NCI-H1694 treated with DMSO at 0.1 percent for 48 hours (cell line): ENCODE results near the gene ATP8B4.

Source experiments
- DNase-seq: peaks from one replicate; lab custom pipeline; 2025; lab: John Stamatoyannopoulos, UW

Gene ATP8B4

GRCh38 chr15:49898097-49898496, 220.9 kb downstream of the ATP8B4 start:
- DNase-seq, result no peak

- DNase-seq, result no peak
These were observed 223.4 kb downstream of the ATP8B4 start for GRCh38 chr15:49895347-49896223.

GRCh38 chr15:49890689-49891088, 228.3 kb downstream of the ATP8B4 start:
- DNase-seq, result no peak

GRCh38 chr15:49889536-49889935, 229.5 kb downstream of the ATP8B4 start:
- DNase-seq, result no peak

- DNase-seq, result no peak
These were observed 230.3 kb downstream of the ATP8B4 start for GRCh38 chr15:49888734-49889133.

GRCh38 chr15:49888323-49888693, 230.7 kb downstream of the ATP8B4 start:
- DNase-seq, result no peak

- DNase-seq, result no peak
These were observed 231.2 kb downstream of the ATP8B4 start for GRCh38 chr15:49887659-49888322.

GRCh38 chr15:49883121-49883520, 235.9 kb downstream of the ATP8B4 start:
- DNase-seq, result no peak

- no peak for DNase-seq
These were observed 237.2 kb downstream of the ATP8B4 start for GRCh38 chr15:49881866-49882265.

GRCh38 chr15:49881433-49881832, 237.6 kb downstream of the ATP8B4 start:
- DNase-seq, result no peak

GRCh38 chr15:49877873-49878521, 241.0 kb downstream of the ATP8B4 start:
- no peak for DNase-seq

- DNase-seq, result no peak
These were observed 241.7 kb downstream of the ATP8B4 start for GRCh38 chr15:49877117-49877872.

- DNase-seq, result no peak
These were observed 242.5 kb downstream of the ATP8B4 start for GRCh38 chr15:49876401-49877038.

GRCh38 chr15:49875392-49875791, 243.6 kb downstream of the ATP8B4 start:
- no peak for DNase-seq

GRCh38 chr15:49870472-49870871, 248.6 kb downstream of the ATP8B4 start:
- DNase-seq, result no peak

GRCh38 chr15:49868348-49868747, 250.7 kb downstream of the ATP8B4 start:
- no peak for DNase-seq

- DNase-seq, result no peak
These were observed 252.9 kb downstream of the ATP8B4 start for GRCh38 chr15:49865925-49866757.

GRCh38 chr15:49864251-49864650, 254.8 kb downstream of the ATP8B4 start:
- no peak for DNase-seq

GRCh38 chr15:49863431-49864224, 255.4 kb downstream of the ATP8B4 start:
- no peak for DNase-seq

- no peak for DNase-seq
These were observed 258.9 kb downstream of the ATP8B4 start for GRCh38 chr15:49860101-49860500.
